Stomach (tissue), 9 donors: ENCODE measurements around the gene TUBGCP3. TPM values are rescaled to one million over a fixed set of nuclear protein-coding genes. Genes with fewer than 3 reads are reported as not detected.

Source experiments
- DNase-seq, 2 donors: peaks; one replicate each; pipeline versions ENCODE4 v3.0.0 to v3.0.0-alpha.2; 2013 to 2019
- H3K27ac ChIP-seq, 5 donors: fragments of 200-600 bp in 4 of 5; sonication (generic) in 4 of 5; one replicate each; pipeline ENCODE4 v1.5.1; 2013 to 2019; ENCODE audit warnings: mild to moderate bottlenecking in 1 of 5, moderate library complexity in 1 of 5
- H3K27me3 ChIP-seq, 3 donors: fragments of 200-600 bp; sonication (generic); one replicate each; pipeline ENCODE4 v1.5.1; 2017 to 2019; ENCODE audit warnings: mixed run types in 1 of 3
- H3K36me3 ChIP-seq, 4 donors: fragments of 200-600 bp; sonication (generic); 1 replicate in 3 of 4; 2 replicates in 1 of 4; pipeline ENCODE4 v1.5.1; 2016 to 2019
- H3K4me1 ChIP-seq, 4 donors: fragments of 200-600 bp; sonication (generic); one replicate each; pipeline ENCODE4 v1.5.1; 2016 to 2019
- H3K4me3 ChIP-seq, 4 donors: fragments of 200-600 bp; sonication (generic) in 3 of 4; one replicate each; pipeline ENCODE4 v1.5.1; 2016 to 2019; ENCODE audit warnings: mild to moderate bottlenecking in 1 of 4
- H3K9me3 ChIP-seq, 4 donors: fragments of 200-600 bp; sonication (generic); one replicate each; pipeline ENCODE4 v1.5.1; 2016 to 2019
- EP300 ChIP-seq: sonication (generic); formaldehyde crosslinking; IDR thresholded peaks from one replicate; pipeline ENCODE4 v1.6.1; 2017; ENCODE audit warnings: antibody characterized with exemption
- POLR2A ChIP-seq, 4 donors: fragments of 450-650 bp; IDR thresholded peaks; one replicate each; pipeline ENCODE4 v1.6.1; 2016; ENCODE audit warnings: antibody characterized with exemption in 4 of 4, control low read depth in 2 of 4, mild to moderate bottlenecking in 1 of 4, moderate library complexity in 1 of 4
- POLR2AphosphoS5 ChIP-seq, 3 donors: sonication (generic); formaldehyde crosslinking; IDR thresholded peaks; one replicate each; pipeline ENCODE4 v1.6.1; 2016; ENCODE audit warnings: antibody characterized with exemption in 3 of 3
- WGBS, 5 donors: extraction: QIAGEN DNeasy Blood & Tissue Kit in 3 of 5; methylation state at CpG; one replicate each; pipeline versions ENCODE4 v1.1.5 to v1.1.7; 2013 to 2018; 5-methylcytosine and 5-hydroxymethylcytosine counted together
- intact Hi-C: fragments of 100-400 bp; cut with DNase I; formaldehyde crosslinking; loops from one replicate; pipeline ENCODE4 v1.15.1; 2023; ENCODE audit warnings: low total_unique reads
- polyA plus RNA-seq, 3 donors: library from polyadenylated mRNA; stranded (reverse); fragments of 200-250 nt; gene quantifications; one replicate each; pipeline ENCODE4 v1.2.3, GENCODE V29; 2013
- total RNA-seq, 5 donors: library from RNA; depleted of rRNA; stranded (reverse); fragments of >200 nt; gene quantifications; one replicate each; pipeline versions ENCODE4 v1.1.0 to v1.2.3, GENCODE V29; 2014 to 2016
- TF ChIP-seq, protein P1 (sequence below), 7 experiments: fragments of 450-650 bp in 4 of 7; fragments of 200-600 bp in 3 of 7; sonication (generic) in 3 of 7; IDR thresholded peaks; one replicate each; pipeline ENCODE4 v1.5.1; 2016 to 2019; ENCODE audit warnings: antibody characterized with exemption in 7 of 7, control low read depth in 2 of 7, mild to moderate bottlenecking in 1 of 7
- donor health status: healthy with polysubstance abuse.
- donor health status: Bipolar disorder and iron deficiency.
- donor health status: healthy.

TUBGCP3 gene
- total and polyA plus RNA-seq, 8 donors = 7.8 to 49.6 (median 15.2) TPM

DNA sequence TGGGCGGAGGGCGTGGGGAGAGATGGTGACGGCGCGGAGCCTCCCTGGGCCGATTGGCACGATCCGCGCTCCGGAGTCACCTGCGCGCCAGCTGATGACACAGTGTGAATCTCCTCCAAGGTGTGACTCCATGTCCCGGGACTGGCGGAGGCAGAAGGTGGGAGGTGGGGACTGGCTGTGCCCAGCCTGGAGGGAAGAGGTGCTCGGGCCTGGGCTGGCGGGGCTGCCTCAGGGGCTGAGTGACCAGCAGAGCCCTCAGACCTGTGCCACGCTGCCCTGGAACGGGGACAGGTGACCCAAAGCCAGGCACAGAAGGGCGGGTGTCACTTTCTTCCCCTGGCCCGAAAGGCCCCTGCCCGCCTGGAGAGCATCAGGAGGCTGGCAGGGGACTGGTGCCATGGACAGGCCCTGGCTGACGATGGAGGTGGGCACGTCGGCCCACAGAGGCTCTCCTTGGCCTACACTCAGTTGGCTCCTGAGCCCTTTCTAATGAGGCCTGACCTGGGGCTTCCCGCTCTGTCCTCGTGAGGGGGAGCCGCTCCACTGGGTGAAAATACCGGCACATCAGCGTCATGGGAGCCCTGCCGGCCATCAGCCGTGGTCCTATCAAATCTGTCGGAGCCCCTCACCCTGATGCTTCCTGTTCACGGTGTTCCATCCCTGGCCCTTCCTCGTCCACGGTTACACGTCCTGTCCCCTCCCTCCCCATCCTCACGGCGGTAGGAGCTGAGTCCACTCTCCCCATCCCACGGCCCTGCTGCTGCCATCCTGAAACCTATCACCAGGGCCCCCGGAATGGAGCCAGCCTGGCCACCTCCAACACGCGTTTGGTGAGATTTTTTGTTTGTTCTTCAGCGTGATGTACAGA is 136.2 kb downstream of the TUBGCP3 start:
- Histone ChIP-seq H3K27ac (no peak overlapping the region), H3K4me1 (peaks cover 0 to 6% (median 0%) of the 10 kb centered on the region in 4 donors), H3K36me3 (no peaks in the 10 kb centered on the region), H3K27me3 (peaks cover 0 to 33% (median 0%) of the 10 kb centered on the region in 3 donors), H3K4me3 (no peak overlapping the region), H3K9me3 (no peaks in the 10 kb centered on the region)
- intact Hi-C loops = no loop called here
- 80 to 86% (median 84%) methylated on average over 34 to 43 of the region's 43 CpGs for WGBS, 5 donors
- TF ChIP-seq EP300 = no peak
- TF ChIP-seq POLR2AphosphoS5 (IDR thresholded peaks at IDR 0.05) = no peak
- DNase-seq = peak in 1 of 2 donors; percentile 20

DNA sequence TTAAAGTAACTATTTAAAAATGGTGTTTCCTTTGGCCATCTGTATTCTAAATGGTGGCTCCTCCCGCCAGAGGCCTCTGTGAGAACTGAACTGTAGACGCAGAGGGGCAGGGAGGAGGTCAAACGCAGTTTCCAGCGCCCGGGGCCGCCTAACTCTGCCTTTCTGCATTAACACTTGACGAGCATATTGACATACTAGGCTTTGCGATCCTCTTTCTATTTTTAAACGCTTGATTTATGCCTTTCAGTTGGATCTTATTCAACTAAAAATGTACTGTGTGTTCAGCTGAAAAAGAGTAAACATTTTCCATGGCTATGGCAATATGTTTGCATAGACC is 137.1 kb downstream of the TUBGCP3 start:
- 11 to 27% (median 19%) methylated on average over 9 of the region's 9 CpGs for WGBS, 5 donors
- Histone ChIP-seq H3K4me1 (peaks cover 0 to 6% (median 0%) of the 10 kb centered on the region in 4 donors), H3K4me3 (no peak overlapping the region), H3K27ac (no peak overlapping the region), H3K27me3 (peaks cover 0 to 40% (median 0%) of the 10 kb centered on the region in 3 donors), H3K9me3 (no peaks in the 10 kb centered on the region), H3K36me3 (no peaks in the 10 kb centered on the region)
- intact Hi-C loops = no loop called here
- TF ChIP-seq POLR2A (IDR thresholded peaks at IDR 0.05) (no peak), POLR2AphosphoS5 (IDR thresholded peaks at IDR 0.05) (no peak), EP300 (no peak)
- TF ChIP-seq, protein P1, sequence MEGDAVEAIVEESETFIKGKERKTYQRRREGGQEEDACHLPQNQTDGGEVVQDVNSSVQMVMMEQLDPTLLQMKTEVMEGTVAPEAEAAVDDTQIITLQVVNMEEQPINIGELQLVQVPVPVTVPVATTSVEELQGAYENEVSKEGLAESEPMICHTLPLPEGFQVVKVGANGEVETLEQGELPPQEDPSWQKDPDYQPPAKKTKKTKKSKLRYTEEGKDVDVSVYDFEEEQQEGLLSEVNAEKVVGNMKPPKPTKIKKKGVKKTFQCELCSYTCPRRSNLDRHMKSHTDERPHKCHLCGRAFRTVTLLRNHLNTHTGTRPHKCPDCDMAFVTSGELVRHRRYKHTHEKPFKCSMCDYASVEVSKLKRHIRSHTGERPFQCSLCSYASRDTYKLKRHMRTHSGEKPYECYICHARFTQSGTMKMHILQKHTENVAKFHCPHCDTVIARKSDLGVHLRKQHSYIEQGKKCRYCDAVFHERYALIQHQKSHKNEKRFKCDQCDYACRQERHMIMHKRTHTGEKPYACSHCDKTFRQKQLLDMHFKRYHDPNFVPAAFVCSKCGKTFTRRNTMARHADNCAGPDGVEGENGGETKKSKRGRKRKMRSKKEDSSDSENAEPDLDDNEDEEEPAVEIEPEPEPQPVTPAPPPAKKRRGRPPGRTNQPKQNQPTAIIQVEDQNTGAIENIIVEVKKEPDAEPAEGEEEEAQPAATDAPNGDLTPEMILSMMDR (IDR thresholded peaks at IDR 0.05) = no peak
- peak; percentile 25 to 37 for DNase-seq

DNA sequence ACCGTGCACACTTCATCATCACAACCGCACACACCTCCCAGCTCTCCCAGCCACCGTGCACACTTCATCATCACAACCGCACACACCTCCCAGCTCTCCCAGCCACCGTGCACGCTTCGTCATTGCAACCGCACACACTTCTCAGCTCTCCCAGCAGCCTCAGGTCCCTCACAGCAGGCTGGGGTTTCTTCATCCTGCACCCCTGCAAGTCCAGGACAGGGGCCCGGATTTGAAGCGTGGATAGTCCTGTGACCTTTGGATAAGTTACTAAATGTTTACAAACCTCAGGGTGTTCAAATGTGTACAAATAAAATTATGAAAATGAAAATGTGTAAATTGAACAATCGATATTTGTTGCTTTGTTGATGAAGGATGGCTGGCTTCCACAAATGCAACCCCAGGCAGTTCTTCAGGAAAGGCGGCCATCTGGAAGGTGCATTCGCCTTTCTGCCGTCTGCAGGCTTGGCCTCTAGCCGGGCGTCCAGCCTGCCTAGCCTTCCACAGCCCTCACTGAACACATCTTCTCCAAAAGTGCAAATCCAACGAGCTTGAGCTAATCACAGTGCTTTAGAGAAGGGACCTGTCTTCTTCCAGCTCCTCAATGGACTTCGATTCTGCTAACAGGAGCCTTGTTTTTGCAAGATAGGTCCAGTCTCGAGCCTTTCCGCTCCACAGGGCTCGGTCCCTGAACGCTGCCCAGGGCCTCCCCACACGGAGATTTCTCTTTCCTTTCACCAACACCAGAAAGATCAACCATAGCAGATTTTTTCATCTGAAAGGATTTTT is 137.6 kb downstream of the TUBGCP3 start:
- DNase-seq = peak in 1 of 2 donors; percentile 17
- H3K4me1 ChIP-seq = peaks cover 0 to 6% (median 0%) of the 10 kb centered on the region in 4 donors
- WGBS, 5 donors = 77 to 82% (median 80%) methylated on average over 19 to 21 of the region's 23 CpGs
- no peak overlapping the region for H3K27ac ChIP-seq
- no peak overlapping the region for H3K4me3 ChIP-seq
- peaks cover 0 to 45% (median 0%) of the 10 kb centered on the region in 3 donors for H3K27me3 ChIP-seq
- no peaks in the 10 kb centered on the region for H3K36me3 ChIP-seq
- H3K9me3 ChIP-seq = no peaks in the 10 kb centered on the region
- intact Hi-C loops = no loop called here
- TF ChIP-seq, protein P1 (IDR thresholded peaks at IDR 0.05) = no peak
- no peak for TF ChIP-seq POLR2A (IDR thresholded peaks at IDR 0.05)
- no peak for TF ChIP-seq POLR2AphosphoS5 (IDR thresholded peaks at IDR 0.05)
- no peak for TF ChIP-seq EP300

DNA sequence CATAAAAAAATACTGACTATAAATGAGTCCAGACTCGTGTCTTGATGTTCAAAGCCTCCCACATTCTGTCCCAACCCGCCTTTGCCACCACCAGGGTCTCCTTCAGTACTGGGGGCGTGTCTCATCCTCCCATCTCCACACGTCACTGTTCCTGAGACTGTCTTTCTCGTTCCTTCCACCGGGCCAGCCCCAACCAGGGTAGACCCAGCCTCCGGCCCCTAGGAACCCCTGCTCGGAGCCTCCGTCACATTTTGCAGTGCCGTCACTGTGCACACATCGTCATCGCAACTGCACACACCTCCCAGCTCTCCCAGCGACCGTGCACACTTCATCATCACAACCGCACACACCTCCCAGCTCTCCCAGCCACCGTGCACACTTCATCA is 138.4 kb downstream of the TUBGCP3 start:
- Histone ChIP-seq H3K27ac (no peak overlapping the region), H3K4me3 (no peak overlapping the region), H3K36me3 (no peaks in the 10 kb centered on the region), H3K4me1 (peaks cover 0 to 6% (median 0%) of the 10 kb centered on the region in 4 donors), H3K27me3 (peaks cover 0 to 49% (median 6%) of the 10 kb centered on the region in 3 donors), H3K9me3 (no peaks in the 10 kb centered on the region)
- DNase-seq = peak in 1 of 2 donors; percentile 11
- 76 to 87% (median 82%) methylated on average over 16 of the region's 16 CpGs for WGBS, 5 donors
- intact Hi-C loops = no loop called here
- TF ChIP-seq EP300 (no peak), POLR2A (IDR thresholded peaks at IDR 0.05) (no peak), POLR2AphosphoS5 (IDR thresholded peaks at IDR 0.05) (no peak)
- TF ChIP-seq, protein P1 (IDR thresholded peaks at IDR 0.05) = no peak
